HG03460 (cell line): Measurements from ENCODE around the gene LSAMP.

Experiments used
- ATAC-seq: cut with Tn5 transposase; IDR thresholded peaks from one replicate; pipeline ENCODE4 v1.9.1; 2021; ENCODE audit not compliant: unreplicated experiment

Gene LSAMP

DNA sequence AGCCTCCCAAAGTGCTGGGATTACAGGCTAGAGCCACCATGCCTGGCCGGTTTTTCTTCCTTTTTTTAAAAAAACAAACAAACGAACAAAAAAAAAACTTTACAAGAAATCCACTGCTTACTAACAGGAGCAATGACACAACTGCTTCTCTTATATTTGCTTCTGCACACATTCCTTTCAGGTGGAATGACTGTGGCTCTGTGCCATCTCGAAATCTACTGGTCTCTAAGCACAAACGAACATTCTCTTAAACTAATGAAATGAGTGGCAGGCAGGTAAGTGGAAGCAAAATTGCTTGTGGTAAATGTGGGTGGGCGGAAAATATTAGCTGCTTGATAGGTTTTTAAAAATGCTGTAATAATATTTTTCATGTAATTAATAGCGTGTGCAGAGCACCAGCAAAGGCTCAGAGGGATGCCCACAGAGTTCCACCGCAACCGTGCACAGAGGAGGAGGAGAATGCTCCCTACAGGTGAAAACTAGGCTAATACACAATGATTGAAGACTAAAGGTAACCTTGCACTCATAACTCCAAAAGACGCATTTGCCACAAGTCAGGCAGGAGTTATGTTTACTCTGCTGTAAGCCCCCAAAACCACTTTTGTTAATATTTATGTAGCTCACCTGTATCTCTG is 77.4 kb downstream of the LSAMP start:
- ATAC-seq: no peak

DNA sequence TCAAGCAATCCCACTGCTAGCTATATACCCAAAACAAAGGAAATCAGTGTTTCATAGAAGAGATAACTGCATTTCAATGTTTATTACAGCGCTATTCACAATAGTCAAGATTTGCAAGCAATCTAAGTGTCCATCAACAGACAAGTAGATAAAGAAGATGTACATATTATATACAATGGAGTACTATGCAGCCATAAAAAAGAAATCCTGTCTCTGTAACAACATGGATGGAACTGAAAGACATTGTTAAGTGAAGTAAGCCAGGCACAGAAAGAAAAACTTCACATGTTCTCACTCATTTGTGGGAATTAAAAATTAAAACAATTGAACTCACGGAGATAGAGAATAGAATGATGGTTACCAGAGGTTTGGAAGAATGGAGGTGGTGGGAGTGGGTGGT is 89.2 kb downstream of the LSAMP start:
- no peak for ATAC-seq

GRCh38 chr3:116354382-116354781 is 90.9 kb downstream of the LSAMP start:
- ATAC-seq: no peak

- ATAC-seq: no peak
Observed at GRCh38 chr3:116350119-116350733, 95.1 kb downstream of the LSAMP start.

GRCh38 chr3:116348216-116348615 is 97.1 kb downstream of the LSAMP start:
- ATAC-seq: no peak

DNA sequence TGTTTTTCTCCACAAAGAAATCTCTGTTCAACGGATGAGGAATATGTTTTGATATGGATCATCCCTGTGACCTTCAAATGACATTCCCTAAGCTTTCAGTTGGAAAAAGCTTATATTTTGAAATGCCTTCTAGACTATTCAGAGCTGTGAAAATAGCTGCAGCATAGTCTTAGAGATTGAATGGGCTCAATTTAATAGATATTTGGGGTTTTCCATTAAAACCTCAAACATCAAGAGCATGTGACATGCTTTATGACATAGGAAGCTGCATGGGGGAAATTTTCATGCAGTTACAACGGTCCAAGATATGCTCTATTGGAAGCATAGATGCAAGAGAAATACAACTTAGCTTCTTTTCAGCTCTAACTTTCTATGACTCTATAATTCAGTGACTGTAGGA is 102.8 kb downstream of the LSAMP start:
- ATAC-seq: no peak

DNA sequence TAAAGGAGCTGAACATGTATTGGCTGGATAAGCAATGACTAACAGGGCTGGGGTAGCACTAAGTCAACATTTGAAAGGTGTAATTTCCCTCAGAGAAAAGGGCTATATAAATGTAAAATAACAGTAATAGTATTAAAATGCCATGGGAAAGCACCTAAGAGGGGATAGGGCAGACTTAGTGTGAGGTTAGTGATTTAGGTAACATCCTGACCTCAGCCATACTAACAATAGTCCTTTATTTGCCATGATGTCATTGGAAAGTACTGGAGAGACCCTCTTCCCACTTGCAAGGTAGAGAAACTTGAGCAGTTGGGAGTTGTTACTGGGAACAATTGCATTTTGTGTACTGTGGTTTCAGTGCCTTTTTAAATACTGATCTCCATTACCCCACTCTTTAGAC is 103.4 kb downstream of the LSAMP start:
- no peak for ATAC-seq

- no peak for ATAC-seq
Observed at GRCh38 chr3:116341381-116341780, 103.9 kb downstream of the LSAMP start.

DNA sequence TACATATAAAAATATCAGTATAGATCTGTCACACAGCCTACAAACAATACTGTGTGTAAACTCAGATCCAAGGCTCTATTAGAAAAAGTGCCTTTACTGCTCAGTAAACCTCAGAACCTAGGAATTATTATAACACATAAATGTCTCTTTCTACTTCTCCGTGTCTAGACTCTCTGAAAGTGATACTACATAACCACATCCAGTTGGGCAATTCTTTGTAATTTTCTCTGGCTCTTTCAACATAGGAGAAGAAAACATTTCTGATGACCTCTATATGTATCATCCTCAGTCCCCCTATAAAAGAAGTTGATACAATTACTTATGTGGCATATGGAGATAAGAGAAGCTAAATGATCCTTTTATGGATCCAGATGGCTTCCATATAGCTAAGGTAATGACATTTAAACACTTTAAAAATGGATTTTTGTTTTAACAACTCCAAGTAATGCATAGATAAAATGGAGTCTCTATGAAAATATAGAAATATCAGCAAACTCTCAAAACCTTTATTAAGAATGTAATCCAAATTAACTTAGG is 104.5 kb downstream of the LSAMP start:
- no peak for ATAC-seq

DNA sequence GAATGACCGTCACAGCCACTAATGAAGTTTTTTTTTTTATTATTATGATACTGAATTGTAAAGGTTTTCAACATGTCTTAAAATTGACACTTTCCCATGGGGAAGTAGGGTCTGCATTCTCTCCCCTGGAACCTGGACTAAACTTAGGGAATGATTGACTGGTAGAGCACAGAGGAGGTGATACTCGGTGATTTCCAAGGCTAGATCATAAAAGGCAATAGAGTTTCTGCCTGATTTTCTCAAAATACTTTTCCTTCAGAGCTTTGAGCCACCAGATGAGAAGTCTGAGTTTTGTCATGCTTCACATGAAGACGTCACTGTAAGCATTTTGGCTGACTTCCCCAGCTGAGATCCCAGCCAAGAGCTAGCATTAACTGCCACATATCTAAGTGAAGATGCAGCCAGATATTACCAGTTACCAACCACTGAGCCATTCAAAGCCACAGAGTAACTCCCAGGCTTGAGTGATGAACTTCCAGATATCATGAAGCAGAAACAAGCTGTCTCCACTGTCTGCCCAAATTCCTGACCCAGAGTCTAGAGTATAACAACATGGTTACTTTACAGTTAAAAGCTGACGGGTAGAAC is 105.8 kb downstream of the LSAMP start:
- no peak for ATAC-seq

GRCh38 chr3:116338713-116339112 is 106.6 kb downstream of the LSAMP start:
- ATAC-seq: no peak

DNA sequence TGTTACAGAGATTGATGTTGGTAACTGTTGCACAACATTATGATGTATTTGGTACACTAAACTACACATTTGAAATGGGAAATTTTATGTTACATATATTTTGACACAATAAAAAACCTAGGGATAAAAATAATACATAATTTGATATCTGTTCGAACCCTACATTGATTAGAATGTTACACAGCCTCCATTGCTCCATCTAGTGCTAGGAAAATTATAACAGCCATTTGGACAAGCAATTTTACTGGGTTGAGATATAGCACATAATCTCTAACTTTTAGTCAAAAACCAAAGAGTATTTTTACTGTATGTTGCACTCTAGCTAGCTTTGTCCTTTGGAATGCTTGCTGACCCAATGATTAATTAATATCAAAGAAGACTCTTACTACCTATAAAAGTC is 108.1 kb downstream of the LSAMP start:
- ATAC-seq: no peak

- ATAC-seq: no peak
Observed at GRCh38 chr3:116331380-116331779, 113.9 kb downstream of the LSAMP start.

DNA sequence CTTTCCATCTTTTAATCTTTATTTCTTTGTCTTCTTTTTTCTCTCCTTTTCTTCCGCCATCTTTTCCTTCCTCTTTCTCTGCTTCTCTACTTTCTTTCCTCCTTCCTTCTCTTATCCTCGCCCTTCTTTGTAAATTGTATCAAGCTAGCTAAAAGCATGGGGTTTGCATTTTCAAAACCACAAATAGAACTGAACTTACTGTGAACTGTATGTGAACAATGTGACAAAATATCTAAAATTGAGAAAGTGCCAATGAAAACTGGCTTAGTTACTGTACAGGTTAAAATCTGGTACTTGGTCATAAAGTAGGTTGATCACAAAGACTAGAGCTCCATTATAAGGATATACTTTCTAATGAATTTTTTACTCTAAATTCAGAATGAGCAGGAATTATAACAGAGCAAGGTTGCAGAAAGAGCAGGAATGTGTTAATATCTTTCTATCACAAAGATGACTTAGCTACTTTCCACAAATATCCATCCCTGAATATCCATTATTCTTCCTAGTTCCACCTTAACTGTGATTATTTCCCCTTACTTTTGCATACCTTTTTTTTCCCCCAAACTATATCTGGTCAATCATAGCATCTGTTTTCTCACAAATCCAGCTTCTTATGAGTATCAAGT is 122.4 kb downstream of the LSAMP start:
- no peak for ATAC-seq

DNA sequence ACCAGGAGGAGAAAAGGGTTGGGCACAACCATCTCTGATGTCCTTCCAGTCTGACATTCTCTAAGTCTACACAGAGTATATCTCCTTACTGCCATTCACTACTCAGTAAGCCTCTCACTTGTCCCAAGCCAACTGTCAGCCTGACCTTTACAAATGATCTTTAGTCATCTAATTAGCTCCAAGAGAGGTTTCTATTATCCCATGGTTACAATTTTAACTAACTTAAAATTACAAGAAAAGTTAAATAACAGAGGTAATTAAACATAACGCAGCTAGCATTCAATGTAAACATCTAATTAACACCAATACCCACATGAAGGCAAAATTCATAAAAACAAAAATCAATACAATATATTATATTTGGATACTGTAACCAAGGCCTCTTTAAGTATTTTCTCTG is 126.9 kb downstream of the LSAMP start:
- ATAC-seq: no peak

DNA sequence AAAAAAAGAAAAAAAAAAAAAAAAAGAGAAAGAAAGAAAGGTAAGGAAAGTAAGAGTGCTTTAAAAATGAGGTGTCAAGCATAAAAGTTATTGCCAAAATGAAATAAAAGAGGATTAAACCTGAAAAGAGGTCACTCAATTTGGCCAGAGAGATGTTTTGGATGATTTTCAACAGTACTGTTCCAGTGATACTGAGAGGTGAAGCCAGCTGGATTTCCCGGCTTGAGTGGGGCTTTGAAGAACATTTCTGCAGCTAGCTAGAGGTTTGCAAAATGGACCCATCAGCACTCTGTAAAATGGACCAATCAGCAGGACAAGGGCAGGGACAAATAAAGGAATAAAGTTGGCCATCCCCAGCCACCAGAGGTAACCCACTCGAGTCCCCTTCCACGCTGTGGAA is 128.5 kb downstream of the LSAMP start:
- no peak for ATAC-seq

DNA sequence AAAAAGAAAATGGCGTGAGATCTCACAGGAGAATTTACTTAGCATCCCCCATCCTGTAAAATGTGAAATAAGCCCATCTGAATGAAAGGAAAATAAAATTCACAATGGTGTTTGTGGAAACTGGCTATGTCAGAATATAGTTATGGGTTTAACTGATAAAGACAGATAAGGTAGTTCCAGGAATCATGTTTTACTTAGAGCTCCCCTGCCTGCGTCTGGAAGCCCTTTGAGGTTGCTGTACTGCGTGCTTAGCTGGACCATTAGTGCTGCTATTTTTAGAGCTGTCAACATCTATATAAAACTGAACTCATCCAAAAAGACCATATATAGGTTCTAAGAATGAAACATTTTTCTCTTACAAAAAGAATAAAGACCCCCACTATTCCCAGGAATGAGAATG is 130.8 kb downstream of the LSAMP start:
- ATAC-seq: no peak

DNA sequence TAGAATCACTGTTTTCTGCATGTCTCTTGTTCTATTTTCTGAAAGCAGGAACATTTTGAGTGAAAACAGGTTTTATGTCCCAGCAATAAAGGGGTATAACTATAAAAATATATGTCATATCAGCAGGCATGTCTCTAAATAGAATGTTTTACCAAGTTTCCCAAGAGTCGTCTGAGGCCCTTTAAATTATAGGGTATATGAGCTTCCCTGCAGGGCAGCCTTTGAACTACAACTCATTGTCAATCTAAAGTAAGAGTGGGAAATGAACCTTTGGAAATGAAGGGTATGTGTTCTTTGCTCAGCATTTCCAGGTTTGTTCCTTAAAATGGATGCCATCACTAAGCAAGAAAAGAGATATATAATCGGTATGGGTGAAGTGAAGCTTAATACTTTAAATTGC is 138.6 kb downstream of the LSAMP start:
- no peak for ATAC-seq

DNA sequence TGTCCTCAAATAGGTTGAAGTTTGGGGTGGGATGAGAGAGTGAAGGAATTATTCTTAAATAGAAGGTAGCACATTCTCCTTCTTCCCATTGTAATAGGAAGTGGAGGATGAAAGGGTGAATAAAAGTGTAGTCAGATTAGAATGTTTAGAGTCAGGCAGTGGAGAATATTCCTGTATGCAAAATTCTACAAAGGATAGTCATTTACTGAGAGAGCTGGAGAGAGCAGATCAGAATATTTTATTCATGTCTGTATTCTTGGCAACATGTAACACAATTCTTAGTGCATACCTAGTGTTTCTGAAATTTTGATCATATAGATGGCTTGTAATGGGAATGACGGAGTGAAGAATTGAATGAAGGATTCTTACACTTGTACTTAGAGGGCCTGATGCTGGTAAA is 139.1 kb downstream of the LSAMP start:
- ATAC-seq: no peak

GRCh38 chr3:116302087-116302747 is 143.1 kb downstream of the LSAMP start:
- ATAC-seq: no peak

- no peak for ATAC-seq
Observed at GRCh38 chr3:116301422-116301821, 143.9 kb downstream of the LSAMP start.

DNA sequence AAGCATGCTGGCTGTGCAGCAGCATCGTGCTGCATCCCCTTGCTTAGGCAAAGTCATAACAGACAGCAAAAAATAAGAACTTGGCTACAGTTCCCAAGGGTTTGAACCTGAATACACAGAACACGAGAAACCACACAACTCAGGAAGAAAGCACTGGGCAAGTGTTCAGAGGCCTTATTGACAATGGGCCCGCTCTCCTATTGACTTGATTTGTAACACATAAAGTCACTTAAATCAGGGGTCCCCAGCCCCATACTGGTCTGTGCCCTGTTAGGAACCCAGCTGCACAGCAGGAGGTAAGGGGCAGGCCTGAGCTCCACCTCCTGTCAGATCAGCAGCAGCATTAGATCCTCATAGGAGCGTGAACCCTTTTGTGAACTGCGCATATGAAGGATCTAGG is 145.1 kb downstream of the LSAMP start:
- ATAC-seq: no peak
